ENCODE measurements around the gene OGFOD1. TPM values are rescaled to one million over a fixed set of nuclear protein-coding genes. Genes with fewer than 3 reads are reported as not detected.

OGFOD1 gene
- total RNA-seq, 1 donor from 2014 or later, result 107 TPM

GRCh38 chr16:56409195-56409594 is 42.2 kb upstream of the OGFOD1 start:
- no peak overlapping the region for H3K4me3 Mint-ChIP-seq (ENCODE audit: unreplicated experiment)
- TF ChIP-seq EZH2 (IDR thresholded peaks at IDR 0.05; ENCODE audit: insufficient read depth, low read length), result no peak
- no peak for TF ChIP-seq CTCF (IDR thresholded peaks at IDR 0.05; ENCODE audit: insufficient read depth, low read depth, low read length)
- no peaks in the 10 kb centered on the region for H3K27me3 ChIP-seq (ENCODE audit: insufficient read depth, low read length)
- H3K4me1 ChIP-seq (ENCODE audit: insufficient read depth, low read length), result peaks cover 4% of the 10 kb centered on the region
- no peaks in the 10 kb centered on the region for H3K4me1 Mint-ChIP-seq (ENCODE audit: low read depth, unreplicated experiment)
- no peaks in the 10 kb centered on the region for H3K9me3 ChIP-seq (ENCODE audit: insufficient read depth, low read depth, low read length)
- FAIRE-seq (no peak), DNase-seq (ENCODE audit: low read depth) (no peak)
- H3K9ac ChIP-seq (ENCODE audit: low read length), result no peak overlapping the region
- H2AFZ ChIP-seq (ENCODE audit: low read depth, low read length), result no peak overlapping the region
- no peak overlapping the region for H3K4me3 ChIP-seq (ENCODE audit: insufficient read depth, low read depth, low read length)
- H3K79me2 ChIP-seq (ENCODE audit: insufficient read depth, low read length), result peaks cover 8% of the 10 kb centered on the region
- H3K27ac ChIP-seq (ENCODE audit: low read depth, low read length), result no peak overlapping the region
- H3K4me2 ChIP-seq (ENCODE audit: low read length), result no peak overlapping the region
- no peak overlapping the region for H3K27ac Mint-ChIP-seq (ENCODE audit: unreplicated experiment)
- H3K27me3 Mint-ChIP-seq (ENCODE audit: low read depth, unreplicated experiment), result no peaks in the 10 kb centered on the region
- H3K36me3 Mint-ChIP-seq (ENCODE audit: low read depth, unreplicated experiment), result peaks cover 12% of the 10 kb centered on the region
- H3K9me3 Mint-ChIP-seq (ENCODE audit: unreplicated experiment), result no peaks in the 10 kb centered on the region
- H3K36me3 ChIP-seq (ENCODE audit: insufficient read depth, low read length), result peaks cover 32% of the 10 kb centered on the region
- peaks cover 8% of the 10 kb centered on the region for H4K20me1 ChIP-seq (ENCODE audit: insufficient read depth, low read length)

GRCh38 chr16:56411123-56411522 is 40.2 kb upstream of the OGFOD1 start:
- Histone ChIP-seq H3K4me1 (ENCODE audit: insufficient read depth, low read length) (peaks cover 4% of the 10 kb centered on the region), H3K79me2 (ENCODE audit: insufficient read depth, low read length) (peaks cover 26% of the 10 kb centered on the region), H2AFZ (ENCODE audit: low read depth, low read length) (no peak overlapping the region), H3K4me3 (ENCODE audit: insufficient read depth, low read depth, low read length) (no peak overlapping the region), H3K36me3 (ENCODE audit: insufficient read depth, low read length) (peaks cover 23% of the 10 kb centered on the region), H3K4me2 (ENCODE audit: low read length) (no peak overlapping the region), H3K27me3 (ENCODE audit: insufficient read depth, low read length) (no peaks in the 10 kb centered on the region), H3K9ac (ENCODE audit: low read length) (no peak overlapping the region), H4K20me1 (ENCODE audit: insufficient read depth, low read length) (peaks cover 25% of the 10 kb centered on the region), H3K27ac (ENCODE audit: low read depth, low read length) (no peak overlapping the region), H3K9me3 (ENCODE audit: insufficient read depth, low read depth, low read length) (no peaks in the 10 kb centered on the region)
- no peaks in the 10 kb centered on the region for H3K9me3 Mint-ChIP-seq (ENCODE audit: unreplicated experiment)
- TF ChIP-seq CTCF (IDR thresholded peaks at IDR 0.05; ENCODE audit: insufficient read depth, low read depth, low read length), result no peak
- no peak for TF ChIP-seq EZH2 (IDR thresholded peaks at IDR 0.05; ENCODE audit: insufficient read depth, low read length)
- no peaks in the 10 kb centered on the region for H3K4me1 Mint-ChIP-seq (ENCODE audit: low read depth, unreplicated experiment)
- H3K27ac Mint-ChIP-seq (ENCODE audit: unreplicated experiment), result no peak overlapping the region
- FAIRE-seq (no peak), DNase-seq (ENCODE audit: low read depth) (no peak)
- H3K36me3 Mint-ChIP-seq (ENCODE audit: low read depth, unreplicated experiment), result peaks cover 12% of the 10 kb centered on the region
- H3K4me3 Mint-ChIP-seq (ENCODE audit: unreplicated experiment), result no peak overlapping the region
- H3K27me3 Mint-ChIP-seq (ENCODE audit: low read depth, unreplicated experiment), result no peaks in the 10 kb centered on the region

- no peak for FAIRE-seq
- Histone ChIP-seq H3K9ac (ENCODE audit: low read length) (no peak overlapping the region), H4K20me1 (ENCODE audit: insufficient read depth, low read length) (peaks cover 25% of the 10 kb centered on the region), H3K27ac (ENCODE audit: low read depth, low read length) (no peak overlapping the region), H3K9me3 (ENCODE audit: insufficient read depth, low read depth, low read length) (no peaks in the 10 kb centered on the region), H3K4me3 (ENCODE audit: insufficient read depth, low read depth, low read length) (no peak overlapping the region), H3K79me2 (ENCODE audit: insufficient read depth, low read length) (peaks cover 31% of the 10 kb centered on the region), H3K36me3 (ENCODE audit: insufficient read depth, low read length) (peaks cover 23% of the 10 kb centered on the region), H2AFZ (ENCODE audit: low read depth, low read length) (no peak overlapping the region), H3K4me2 (ENCODE audit: low read length) (no peak overlapping the region), H3K27me3 (ENCODE audit: insufficient read depth, low read length) (no peaks in the 10 kb centered on the region), H3K4me1 (ENCODE audit: insufficient read depth, low read length) (peaks cover 4% of the 10 kb centered on the region)
- H3K9me3 Mint-ChIP-seq (ENCODE audit: unreplicated experiment), result no peaks in the 10 kb centered on the region
- H3K27me3 Mint-ChIP-seq (ENCODE audit: low read depth, unreplicated experiment), result no peaks in the 10 kb centered on the region
- no peak for DNase-seq (ENCODE audit: low read depth)
- no peaks in the 10 kb centered on the region for H3K4me1 Mint-ChIP-seq (ENCODE audit: low read depth, unreplicated experiment)
- H3K27ac Mint-ChIP-seq (ENCODE audit: unreplicated experiment), result no peak overlapping the region
- peaks cover 12% of the 10 kb centered on the region for H3K36me3 Mint-ChIP-seq (ENCODE audit: low read depth, unreplicated experiment)
- TF ChIP-seq CTCF (IDR thresholded peaks at IDR 0.05; ENCODE audit: insufficient read depth, low read depth, low read length) (no peak), EZH2 (IDR thresholded peaks at IDR 0.05; ENCODE audit: insufficient read depth, low read length) (no peak)
- H3K4me3 Mint-ChIP-seq (ENCODE audit: unreplicated experiment), result no peak overlapping the region
These were observed 39.7 kb upstream of the OGFOD1 start for GRCh38 chr16:56411624-56412023.

Data from astrocyte (in vitro differentiated cells and primary cell).